Activated CD4-positive, alpha-beta T cell treated with anti-CD3 and anti-CD28 coated beads for 36 hours (primary cell): ENCODE measurements around the gene PCDHB9. TPM values are rescaled to one million over a fixed set of nuclear protein-coding genes. Genes with fewer than 3 reads are reported as not detected.
"Not testable (repeated sequence)": the region's sequence is repeated elsewhere in the genome, so short reads cannot be mapped to it uniquely, and the experiment has no call there.

Experiments used
- ATAC-seq: fragments of 200-7000 bp; cut with Tn5 transposase; one replicate; pipeline ENCODE4 v1.10.0; 2021; ENCODE audit warnings: mild to moderate bottlenecking, moderate library complexity
- CTCF ChIA-PET: fragments of 350-600 bp; sonication (Branson Sonifier 250); formaldehyde crosslinking; loops from one replicate; lab custom pipeline; 2021; ENCODE audit warnings: antibody characterized with exemption; lab: Charles Lee
- POLR2A ChIA-PET: fragments of 350-600 bp; sonication (Branson Sonifier 250); formaldehyde crosslinking; loops from one replicate; lab custom pipeline; 2021; ENCODE audit warnings: antibody characterized with exemption, inconsistent platforms; lab: Charles Lee
- DNase-seq: peaks from one replicate; pipeline ENCODE4 v3.0.0-alpha.2; 2020
- H3K27ac Mint-ChIP-seq: one replicate; pipeline ENCODE4 v1.8.0; 2021; ENCODE audit warnings: mixed read lengths
- H3K27me3 Mint-ChIP-seq: one replicate; pipeline ENCODE4 v1.8.0; 2021; ENCODE audit warnings: mixed read lengths
- H3K36me3 Mint-ChIP-seq: one replicate; pipeline ENCODE4 v1.8.0; 2021; ENCODE audit warnings: low read depth, mixed read lengths
- H3K4me1 Mint-ChIP-seq: one replicate; pipeline ENCODE4 v1.8.0; 2021; ENCODE audit warnings: mixed read lengths
- H3K4me3 Mint-ChIP-seq: one replicate; pipeline ENCODE4 v1.8.0; 2021; ENCODE audit warnings: mild to moderate bottlenecking, moderate library complexity, mixed read lengths
- H3K9me3 Mint-ChIP-seq: one replicate; pipeline ENCODE4 v1.8.0; 2021; ENCODE audit warnings: low read depth, mixed read lengths
- intact Hi-C, 2 experiments: fragments of 100-400 bp; cut with DNase I in 1 of 2; cut with micrococcal nuclease in 1 of 2; formaldehyde crosslinking; loops; one replicate each; pipeline versions ENCODE4 v1.14.2 to v1.15.1; 2022 to 2024; cut with DNase I, micrococcal nuclease
- total RNA-seq, 2 experiments: library from RNA; stranded (reverse); gene quantifications; one replicate each; pipeline ENCODE4 v1.2.3, GENCODE V29; 2021

Gene PCDHB9
- total RNA-seq, 2 experiments from 2014 or later = not detected

DNA sequence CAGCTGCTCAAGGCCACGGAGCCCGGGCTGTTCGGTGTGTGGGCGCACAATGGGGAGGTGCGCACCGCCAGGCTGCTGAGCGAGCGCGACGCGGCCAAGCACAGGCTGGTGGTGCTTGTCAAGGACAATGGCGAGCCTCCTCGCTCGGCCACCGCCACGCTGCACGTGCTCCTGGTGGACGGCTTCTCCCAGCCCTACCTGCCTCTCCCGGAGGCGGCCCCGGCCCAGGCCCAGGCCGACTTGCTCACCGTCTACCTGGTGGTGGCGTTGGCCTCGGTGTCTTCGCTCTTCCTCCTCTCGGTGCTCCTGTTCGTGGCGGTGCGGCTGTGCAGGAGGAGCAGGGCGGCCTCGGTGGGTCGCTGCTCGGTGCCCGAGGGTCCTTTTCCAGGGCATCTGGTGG is 2.2 kb downstream of the PCDHB9 start:
- DNase-seq, ATAC-seq, POLR2A ChIA-PET, H3K4me3 Mint-ChIP-seq, CTCF ChIA-PET, H3K4me1 Mint-ChIP-seq, intact Hi-C loops, H3K27ac Mint-ChIP-seq: not testable (repeated sequence)
- Mint-ChIP-seq H3K9me3 (peaks cover 22% of the 10 kb centered on the region), H3K27me3 (peaks cover 51% of the 10 kb centered on the region), H3K36me3 (peaks cover 18% of the 10 kb centered on the region)

DNA sequence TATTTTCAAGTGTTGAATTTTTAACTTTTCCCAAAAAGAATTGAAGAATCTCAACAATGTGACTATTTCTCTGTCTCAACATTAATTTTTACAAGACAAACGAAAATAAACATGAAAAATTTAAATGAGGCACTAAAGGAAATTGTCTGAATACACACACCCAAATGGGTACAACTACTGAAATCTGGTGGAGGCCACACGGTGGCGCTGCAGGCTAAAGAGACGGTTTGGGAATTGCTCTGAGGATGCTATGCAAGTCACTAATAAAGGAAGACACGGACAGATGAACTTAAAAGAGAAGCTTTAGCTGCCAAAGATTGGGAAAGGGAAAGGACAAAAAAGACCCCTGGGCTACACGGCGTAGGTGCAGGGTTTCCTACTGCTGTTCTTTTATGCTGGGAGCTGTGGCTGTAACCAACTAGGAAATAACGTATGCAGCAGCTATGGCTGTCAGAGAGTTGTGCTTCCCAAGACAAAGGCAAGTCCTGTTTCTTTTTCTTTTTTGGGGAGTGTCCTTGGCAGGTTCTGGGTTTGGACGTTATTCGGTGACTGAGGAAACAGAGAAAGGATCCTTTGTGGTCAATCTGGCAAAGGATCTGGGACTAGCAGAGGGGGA is 5.3 kb downstream of the PCDHB9 start, which contains the start of gene PCDHB10:
PCDHB10 (plus strand) TSS at position 244 of the 616 bp plus-strand sequence; CDS start at position 444, 200 bp downstream.
- POLR2A ChIA-PET = no interaction called here

DNA sequence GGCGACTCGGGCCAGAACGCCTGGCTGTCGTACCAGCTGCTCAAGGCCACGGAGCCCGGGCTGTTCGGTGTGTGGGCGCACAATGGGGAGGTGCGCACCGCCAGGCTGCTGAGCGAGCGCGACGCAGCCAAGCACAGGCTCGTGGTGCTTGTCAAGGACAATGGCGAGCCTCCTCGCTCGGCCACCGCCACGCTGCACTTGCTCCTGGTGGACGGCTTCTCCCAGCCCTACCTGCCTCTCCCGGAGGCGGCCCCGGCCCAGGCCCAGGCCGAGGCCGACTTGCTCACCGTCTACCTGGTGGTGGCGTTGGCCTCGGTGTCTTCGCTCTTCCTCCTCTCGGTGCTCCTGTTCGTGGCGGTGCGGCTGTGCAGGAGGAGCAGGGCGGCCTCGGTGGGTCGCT is 7.4 kb downstream of the PCDHB9 start:
- Mint-ChIP-seq H3K9me3 (peaks cover 22% of the 10 kb centered on the region), H3K36me3 (peaks cover 16% of the 10 kb centered on the region), H3K27me3 (peaks cover 41% of the 10 kb centered on the region)
- DNase-seq, H3K4me3 Mint-ChIP-seq, H3K4me1 Mint-ChIP-seq, ATAC-seq, intact Hi-C loops, H3K27ac Mint-ChIP-seq, CTCF ChIA-PET, POLR2A ChIA-PET: not testable (repeated sequence)

More for the DNA sequence above, 5.3 kb downstream of the PCDHB9 start, which contains the start of gene PCDHB10:
- peaks cover 20% of the 10 kb centered on the region for H3K36me3 Mint-ChIP-seq
- peaks cover 23% of the 10 kb centered on the region for H3K9me3 Mint-ChIP-seq
- intact Hi-C loops = no loop called here
- CTCF ChIA-PET = interaction anchor here (0.6 to 1.5 kb wide), 5 partner anchors 10 to 315 kb away, joined by 3 to 6 read pairs (median 4); partner anchors contain the start of gene PCDHB8
- no peak within 1 kb of the TSS for H3K4me3 Mint-ChIP-seq
- peaks cover under 1% of the 10 kb centered on the region for H3K4me1 Mint-ChIP-seq
- H3K27me3 Mint-ChIP-seq = peaks cover 37% of the 10 kb centered on the region
- DNase-seq (peak; percentile 69), ATAC-seq (no peak)
- no peak within 1 kb of the TSS for H3K27ac Mint-ChIP-seq

DNA sequence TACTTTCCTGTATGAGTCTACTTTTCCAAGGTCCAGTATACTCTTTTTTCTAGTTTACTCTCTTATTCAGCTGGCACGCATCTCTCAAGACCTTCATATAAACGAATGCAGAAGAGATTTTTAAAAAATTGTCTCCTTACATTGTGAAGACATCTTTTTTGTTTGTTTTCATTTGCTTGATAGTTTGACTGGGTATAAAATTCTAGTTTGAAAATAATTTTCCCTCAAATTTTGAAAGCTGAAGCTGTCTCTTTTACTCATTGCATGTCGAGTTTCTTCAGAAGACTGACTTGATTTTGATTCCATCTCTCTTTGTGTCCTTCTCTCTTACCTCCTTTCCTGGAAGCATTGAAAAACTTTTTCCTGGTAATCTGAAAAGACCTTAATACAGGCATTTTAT is 9.4 kb downstream of the PCDHB9 start:
- Mint-ChIP-seq H3K27me3 (peaks cover 52% of the 10 kb centered on the region), H3K36me3 (peaks cover 26% of the 10 kb centered on the region), H3K27ac (no peak overlapping the region), H3K4me1 (no peaks in the 10 kb centered on the region), H3K4me3 (no peak overlapping the region), H3K9me3 (peaks cover 33% of the 10 kb centered on the region)
- no peak for DNase-seq
- ATAC-seq = no peak
- POLR2A ChIA-PET = no interaction called here
- CTCF ChIA-PET = interaction anchor here (0.7 to 2.6 kb wide), 4 partner anchors 10 to 207 kb away, joined by 3 to 10 read pairs (median 4); partner anchors contain the start of gene PCDHB9
- intact Hi-C loops = loop anchor here in 1 of 2 experiments (5.0 kb wide), 1 partner anchor 366 kb away; no protein-coding TSS in a partner anchor

DNA sequence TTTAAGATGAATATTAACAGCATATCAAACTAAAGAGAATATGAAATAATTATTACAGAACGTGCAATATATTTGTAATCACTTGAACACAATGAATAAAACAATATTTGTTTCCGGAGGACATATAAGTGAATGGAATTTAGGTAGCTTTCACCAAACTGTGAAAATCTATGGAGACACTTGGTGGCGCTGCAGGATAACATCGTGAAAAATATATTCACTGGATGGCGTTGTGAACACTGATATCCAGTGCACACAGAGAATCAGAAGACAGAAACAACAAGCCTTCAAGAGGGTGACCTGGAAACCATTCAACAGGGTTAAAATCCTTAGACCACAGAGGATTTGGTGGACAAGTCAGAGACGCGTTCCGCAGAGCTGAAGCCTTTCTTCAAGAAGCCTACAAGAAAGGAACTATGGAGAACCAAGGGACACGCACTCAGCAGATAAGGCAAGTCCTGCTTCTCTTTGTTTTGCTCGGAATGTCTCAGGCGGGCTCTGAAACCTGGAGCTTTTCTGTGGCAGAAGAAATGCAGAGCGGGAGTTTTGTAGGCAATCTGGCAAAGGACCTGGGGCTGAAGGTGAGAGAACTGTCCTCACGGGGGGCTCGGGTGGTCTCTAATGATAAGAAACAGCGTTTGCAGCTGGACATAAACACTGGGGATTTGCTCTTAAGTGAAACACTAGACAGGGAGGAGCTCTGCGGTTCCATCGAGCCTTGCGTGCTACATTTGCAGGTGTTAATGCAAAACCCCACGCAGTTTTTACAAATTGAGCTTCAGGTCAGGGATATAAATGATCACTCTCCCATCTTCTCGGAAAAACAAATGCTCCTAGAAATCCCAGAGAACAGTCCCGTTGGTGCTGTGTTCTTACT is 12.6 kb downstream of the PCDHB9 start, which contains the start of gene PCDHB11:
PCDHB11 (plus strand) TSS at position 269 of the 877 bp plus-strand sequence; CDS start at position 417, 148 bp downstream.
- no peak within 1 kb of the TSS for H3K4me3 Mint-ChIP-seq
- peak; percentile 20 for DNase-seq
- H3K9me3 Mint-ChIP-seq = peaks cover 29% of the 10 kb centered on the region
- ChIA-PET POLR2A (no interaction called here), CTCF (interaction anchor here (0.7 kb wide), 1 partner anchor 94 kb away, joined by 3 read pairs; no protein-coding TSS in a partner anchor)
- H3K4me1 Mint-ChIP-seq = no peaks in the 10 kb centered on the region
- H3K36me3 Mint-ChIP-seq = peaks cover 18% of the 10 kb centered on the region
- no peak within 1 kb of the TSS for H3K27ac Mint-ChIP-seq
- H3K27me3 Mint-ChIP-seq = peaks cover 39% of the 10 kb centered on the region
- ATAC-seq = no peak
- intact Hi-C loops = loop anchor here in 1 of 2 experiments (5.0 kb wide), 1 partner anchor 363 kb away; no protein-coding TSS in a partner anchor

DNA sequence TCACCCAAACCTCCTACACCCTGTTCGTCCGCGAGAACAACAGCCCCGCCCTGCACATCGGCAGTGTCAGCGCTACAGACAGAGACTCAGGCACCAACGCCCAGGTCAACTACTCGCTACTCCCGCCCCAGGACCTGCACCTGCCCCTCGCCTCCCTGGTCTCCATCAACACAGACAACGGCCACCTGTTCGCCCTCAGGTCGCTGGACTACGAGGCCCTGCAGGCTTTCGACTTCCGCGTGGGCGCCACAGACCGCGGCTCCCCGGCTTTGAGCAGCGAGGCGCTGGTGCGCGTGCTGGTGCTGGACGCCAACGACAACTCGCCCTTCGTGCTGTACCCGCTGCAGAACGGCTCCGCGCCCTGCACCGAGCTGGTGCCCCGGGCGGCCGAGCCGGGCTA is 14.2 kb downstream of the PCDHB9 start:
- H3K9me3 Mint-ChIP-seq = peaks cover 25% of the 10 kb centered on the region
- H3K4me3 Mint-ChIP-seq, ATAC-seq, DNase-seq, H3K4me1 Mint-ChIP-seq, H3K27ac Mint-ChIP-seq, intact Hi-C loops, POLR2A ChIA-PET: not testable (repeated sequence)
- H3K36me3 Mint-ChIP-seq = peaks cover 17% of the 10 kb centered on the region
- CTCF ChIA-PET = interaction anchor here (0.8 kb wide), 1 partner anchor 21 kb away, joined by 6 read pairs; no protein-coding TSS in a partner anchor
- peaks cover 39% of the 10 kb centered on the region for H3K27me3 Mint-ChIP-seq

DNA sequence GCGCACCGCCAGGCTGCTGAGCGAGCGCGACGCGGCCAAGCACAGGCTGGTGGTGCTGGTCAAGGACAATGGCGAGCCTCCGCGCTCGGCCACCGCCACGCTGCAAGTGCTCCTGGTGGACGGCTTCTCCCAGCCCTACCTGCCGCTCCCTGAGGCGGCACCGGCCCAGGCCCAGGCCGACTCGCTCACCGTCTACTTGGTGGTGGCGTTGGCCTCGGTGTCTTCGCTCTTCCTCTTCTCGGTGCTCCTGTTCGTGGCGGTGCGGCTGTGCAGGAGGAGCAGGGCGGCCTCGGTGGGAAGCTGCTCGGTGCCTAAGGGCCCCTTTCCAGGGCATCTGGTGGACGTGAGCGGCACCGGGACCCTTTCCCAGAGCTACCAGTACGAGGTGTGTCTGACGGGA is 14.7 kb downstream of the PCDHB9 start:
- POLR2A ChIA-PET, ATAC-seq, H3K27ac Mint-ChIP-seq, DNase-seq, intact Hi-C loops, H3K4me1 Mint-ChIP-seq, H3K4me3 Mint-ChIP-seq: not testable (repeated sequence)
- H3K27me3 Mint-ChIP-seq = peaks cover 41% of the 10 kb centered on the region
- peaks cover 21% of the 10 kb centered on the region for H3K9me3 Mint-ChIP-seq
- peaks cover 14% of the 10 kb centered on the region for H3K36me3 Mint-ChIP-seq
- CTCF ChIA-PET = interaction anchor here (0.7 to 1.6 kb wide), 4 partner anchors 10 to 582 kb away, joined by 4 to 6 read pairs (median 5); partner anchors contain the start of gene PCDHB10

DNA sequence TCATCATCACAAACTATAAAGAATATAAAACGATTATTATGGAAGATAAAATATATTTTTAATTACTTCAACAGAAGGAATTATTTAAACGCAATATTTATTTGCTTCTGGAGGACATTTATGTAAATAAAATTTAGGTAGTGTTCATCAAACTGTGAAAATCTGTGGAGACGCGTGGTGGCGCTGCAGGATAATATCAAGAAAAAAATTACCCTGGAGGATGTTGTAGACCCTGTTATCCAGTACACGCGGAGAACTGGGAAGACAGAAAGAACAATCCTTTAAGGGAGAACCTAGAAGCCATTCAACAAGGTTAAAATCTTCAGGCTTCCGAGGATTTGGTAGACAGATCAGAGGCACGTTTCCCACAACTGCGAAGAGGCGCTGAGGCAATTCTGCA is 21.5 kb downstream of the PCDHB9 start, which contains the start of gene PCDHB12:
PCDHB12 (plus strand) TSS at position 242 of the 400 bp plus-strand sequence. CDS start 189 bp downstream, outside the sequence.
- Mint-ChIP-seq H3K36me3 (no peaks in the 10 kb centered on the region), H3K27ac (no peak within 1 kb of the TSS), H3K4me1 (no peaks in the 10 kb centered on the region), H3K4me3 (no peak within 1 kb of the TSS), H3K27me3 (peaks cover 44% of the 10 kb centered on the region), H3K9me3 (peaks cover 3% of the 10 kb centered on the region)
- intact Hi-C loops = no loop called here
- ATAC-seq = no peak
- ChIA-PET POLR2A (no interaction called here), CTCF (interaction anchor here (0.7 to 1.3 kb wide), 5 partner anchors 18 to 355 kb away, joined by 3 to 4 read pairs (median 3); partner anchors contain the start of gene PCDHB9)
- DNase-seq = peak; percentile 24

DNA sequence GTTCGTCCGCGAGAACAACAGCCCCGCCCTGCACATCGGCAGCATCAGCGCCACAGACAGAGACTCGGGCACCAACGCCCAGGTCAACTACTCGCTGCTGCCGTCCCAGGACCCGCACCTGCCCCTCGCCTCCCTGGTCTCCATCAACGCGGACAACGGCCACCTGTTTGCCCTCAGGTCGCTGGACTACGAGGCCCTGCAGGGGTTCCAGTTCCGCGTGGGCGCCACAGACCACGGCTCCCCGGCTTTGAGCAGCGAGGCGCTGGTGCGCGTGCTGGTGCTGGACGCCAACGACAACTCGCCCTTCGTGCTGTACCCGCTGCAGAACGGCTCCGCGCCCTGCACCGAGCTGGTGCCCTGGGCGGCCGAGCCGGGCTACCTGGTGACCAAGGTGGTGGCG is 23.3 kb downstream of the PCDHB9 start:
- ATAC-seq, DNase-seq, H3K27ac Mint-ChIP-seq, intact Hi-C loops, H3K4me3 Mint-ChIP-seq, POLR2A ChIA-PET, H3K36me3 Mint-ChIP-seq, H3K4me1 Mint-ChIP-seq: not testable (repeated sequence)
- Mint-ChIP-seq H3K27me3 (peaks cover 56% of the 10 kb centered on the region), H3K9me3 (peaks cover 12% of the 10 kb centered on the region)
- CTCF ChIA-PET = interaction anchor here (0.7 kb wide), 1 partner anchor 332 kb away, joined by 3 read pairs; no protein-coding TSS in a partner anchor

DNA sequence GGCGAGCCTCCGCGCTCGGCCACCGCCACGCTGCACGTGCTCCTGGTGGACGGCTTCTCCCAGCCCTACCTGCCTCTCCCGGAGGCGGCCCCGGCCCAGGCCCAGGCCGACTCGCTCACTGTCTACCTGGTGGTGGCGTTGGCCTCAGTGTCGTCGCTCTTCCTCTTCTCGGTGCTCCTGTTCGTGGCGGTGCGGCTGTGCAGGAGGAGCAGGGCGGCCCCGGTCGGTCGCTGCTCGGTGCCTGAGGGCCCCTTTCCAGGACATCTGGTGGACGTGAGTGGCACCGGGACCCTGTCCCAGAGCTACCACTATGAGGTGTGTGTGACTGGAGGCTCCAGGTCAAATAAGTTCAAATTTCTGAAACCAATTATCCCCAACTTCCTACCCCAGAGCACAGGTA is 23.9 kb downstream of the PCDHB9 start:
- not testable (repeated sequence) for H3K36me3 Mint-ChIP-seq

More for the DNA sequence above, 23.9 kb downstream of the PCDHB9 start:
- H3K4me1 Mint-ChIP-seq, DNase-seq, POLR2A ChIA-PET, H3K4me3 Mint-ChIP-seq, H3K27ac Mint-ChIP-seq, intact Hi-C loops, ATAC-seq: not testable (repeated sequence)
- CTCF ChIA-PET = interaction anchor here (0.7 kb wide), 1 partner anchor 331 kb away, joined by 3 read pairs; no protein-coding TSS in a partner anchor
- H3K27me3 Mint-ChIP-seq = peaks cover 57% of the 10 kb centered on the region
- H3K9me3 Mint-ChIP-seq = peaks cover 13% of the 10 kb centered on the region
